ENCODE data around the gene ZNF223.

Gene ZNF223

GRCh38 chr19:44051650-44052402 lies at the start of gene ZNF223:
ZNF223 (plus strand) TSS chr19:44052036; CDS start chr19:44055177, 3,141 bp downstream.
- peak; percentile 96 for DNase-seq (ENCODE audit: low spot score)

- peak; percentile 36 for DNase-seq (ENCODE audit: low spot score)
These were observed 49.6 kb upstream of the ZNF223 start for GRCh38 chr19:44002212-44002565.

- DNase-seq (ENCODE audit: low spot score) = peak; percentile 91
These were observed 49.0 kb upstream of the ZNF223 start, which contains the start of gene ZNF230 for GRCh38 chr19:44002566-44003460. ZNF230 (plus strand) TSS chr19:44002957; CDS start chr19:44007079, 4,122 bp downstream.

GRCh38 chr19:44003461-44004009 lies 48.3 kb upstream of the ZNF223 start:
- DNase-seq (ENCODE audit: low spot score) = peak; percentile 38

- no peak for DNase-seq (ENCODE audit: low spot score)
These were observed 45.9 kb upstream of the ZNF223 start for GRCh38 chr19:44005973-44006372.

GRCh38 chr19:44007473-44007872 lies 44.4 kb upstream of the ZNF223 start:
- DNase-seq (ENCODE audit: low spot score) = no peak

GRCh38 chr19:44010468-44010867 lies 41.4 kb upstream of the ZNF223 start:
- no peak for DNase-seq (ENCODE audit: low spot score)

- no peak for DNase-seq (ENCODE audit: low spot score)
These were observed 32.3 kb upstream of the ZNF223 start for GRCh38 chr19:44019498-44019897.

GRCh38 chr19:44021221-44021620 lies 30.6 kb upstream of the ZNF223 start:
- no peak for DNase-seq (ENCODE audit: low spot score)

- no peak for DNase-seq (ENCODE audit: low spot score)
These were observed 27.0 kb upstream of the ZNF223 start for GRCh38 chr19:44024900-44025216.

- peak; percentile 86 for DNase-seq (ENCODE audit: low spot score)
These were observed 26.5 kb upstream of the ZNF223 start, which contains the start of gene ZNF222 for GRCh38 chr19:44025217-44025936. ZNF222 (plus strand) TSS chr19:44025379; CDS start chr19:44025437, 58 bp downstream.

- no peak for DNase-seq (ENCODE audit: low spot score)
These were observed 25.2 kb upstream of the ZNF223 start for GRCh38 chr19:44026622-44027021.

GRCh38 chr19:44032001-44032610 lies 19.7 kb upstream of the ZNF223 start:
- no peak for DNase-seq (ENCODE audit: low spot score)

- DNase-seq (ENCODE audit: low spot score) = no peak
These were observed 9.7 kb upstream of the ZNF223 start for GRCh38 chr19:44042147-44042546.

GRCh38 chr19:44050740-44051649 lies 841 bp upstream of the ZNF223 start:
- no peak for DNase-seq (ENCODE audit: low spot score)

- no peak for DNase-seq (ENCODE audit: low spot score)
These were observed 4.0 kb downstream of the ZNF223 start for GRCh38 chr19:44055870-44056269.

GRCh38 chr19:44059229-44059628 lies 7.4 kb downstream of the ZNF223 start:
- DNase-seq (ENCODE audit: low spot score) = no peak

GRCh38 chr19:44061038-44061437 lies 9.2 kb downstream of the ZNF223 start:
- DNase-seq (ENCODE audit: low spot score) = no peak

GRCh38 chr19:44066305-44066704 lies 14.5 kb downstream of the ZNF223 start:
- DNase-seq (ENCODE audit: low spot score) = no peak

- no peak for DNase-seq (ENCODE audit: low spot score)
These were observed 17.6 kb downstream of the ZNF223 start for GRCh38 chr19:44069415-44069814.

Data from D341Med (cell line).